GM13977 (cell line): Measurements from ENCODE around the gene PKMYT1.

Source experiments
- DNase-seq: peaks from one replicate; pipeline ENCODE4 v3.0.0; 2012; ENCODE audit warnings: low spot score
- CTCF ChIP-seq: IDR thresholded peaks from 2 replicates; pipeline ENCODE4 v1.5.1; 2012; ENCODE audit warnings: mild to moderate bottlenecking, control low read depth; ENCODE audit not compliant: insufficient read depth; ENCODE audit errors: extremely low read depth, missing control alignments
- in situ Hi-C: fragments of 300-500 bp; cut with MboI; formaldehyde crosslinking; loops from one replicate; pipeline ENCODE4 v1.12.0; 2022; ENCODE audit warnings: low sequenced_read_pairs, low pct_unique_long_range_greater_than_20kb, mixed read lengths, inconsistent platforms; ENCODE audit not compliant: unreplicated experiment

PKMYT1 gene

GRCh38 chr16:2976201-2976600, 4.0 kb downstream of the PKMYT1 start:
- no peak for DNase-seq
- in situ Hi-C loops = no loop called here
- no peak for TF ChIP-seq CTCF

GRCh38 chr16:2975161-2975795, 5.0 kb downstream of the PKMYT1 start:
- no peak for DNase-seq
- no peak for TF ChIP-seq CTCF
- in situ Hi-C loops = no loop called here

GRCh38 chr16:2974319-2975056, 5.8 kb downstream of the PKMYT1 start:
- DNase-seq = no peak
- TF ChIP-seq CTCF = no peak
- in situ Hi-C loops = no loop called here

GRCh38 chr16:2973605-2974318, 6.5 kb downstream of the PKMYT1 start:
- no peak for DNase-seq
- in situ Hi-C loops = no loop called here
- no peak for TF ChIP-seq CTCF

- no peak for DNase-seq
- no peak for TF ChIP-seq CTCF
- in situ Hi-C loops = no loop called here
Observed at GRCh38 chr16:2973093-2973492, 7.2 kb downstream of the PKMYT1 start.

GRCh38 chr16:2971985-2972784, 8.1 kb downstream of the PKMYT1 start:
- in situ Hi-C loops = no loop called here
- TF ChIP-seq CTCF = no peak
- no peak for DNase-seq
